Vagina (tissue), 2 donors: ENCODE measurements around the gene XK. TPM values are rescaled to one million over a fixed set of nuclear protein-coding genes. Genes with fewer than 3 reads are reported as not detected.

ENCODE experiments used
- DNase-seq, 2 donors: peaks; one replicate each; pipeline ENCODE4 v3.0.0-alpha.2; 2017; ENCODE audit errors: extremely low spot score in 2 of 2
- H3K27ac ChIP-seq: fragments of 200-600 bp; sonication (generic); one replicate; pipeline ENCODE4 v1.5.1; 2019
- H3K27me3 ChIP-seq: fragments of 200-600 bp; sonication (generic); one replicate; pipeline ENCODE4 v1.5.1; 2019
- H3K36me3 ChIP-seq, 2 donors: fragments of 200-600 bp; sonication (generic); one replicate each; pipeline ENCODE4 v1.5.1; 2017 to 2019
- H3K4me1 ChIP-seq: fragments of 200-600 bp; sonication (generic); one replicate; pipeline ENCODE4 v1.5.1; 2019
- H3K4me3 ChIP-seq, 2 donors: fragments of 200-600 bp; sonication (generic); 1 replicate in 1 of 2; 2 replicates in 1 of 2; pipeline ENCODE4 v1.5.1; 2016 to 2019
- H3K9me3 ChIP-seq: fragments of 200-600 bp; sonication (generic); one replicate; pipeline ENCODE4 v1.5.1; 2019
- POLR2A ChIP-seq, 2 donors: fragments of 450-650 bp; IDR thresholded peaks; one replicate each; pipeline ENCODE4 v1.6.1; 2017; ENCODE audit warnings: antibody characterized with exemption in 2 of 2, mild to moderate bottlenecking in 2 of 2, moderate library complexity in 2 of 2
- POLR2AphosphoS5 ChIP-seq, 2 donors: sonication (generic); formaldehyde crosslinking; IDR thresholded peaks; one replicate each; pipeline ENCODE4 v1.9.0; 2017; ENCODE audit warnings: antibody characterized with exemption in 2 of 2, mild to moderate bottlenecking in 2 of 2, low read depth in 1 of 2; ENCODE audit not compliant: insufficient read depth in 1 of 2
- intact Hi-C: fragments of 100-400 bp; cut with DNase I; formaldehyde crosslinking; loops from one replicate; pipeline ENCODE4 v1.15.1; 2023
- total RNA-seq: library from RNA; depleted of rRNA; stranded (reverse); fragments of >200 nt; gene quantifications from one replicate; pipeline ENCODE4 v1.2.3, GENCODE V29; 2016
- TF ChIP-seq, protein P1 (sequence below), 3 experiments: fragments of 450-650 bp in 2 of 3; fragments of 200-600 bp in 1 of 3; sonication (generic) in 1 of 3; IDR thresholded peaks; one replicate each; pipeline ENCODE4 v1.5.1; 2017 to 2019; ENCODE audit warnings: antibody characterized with exemption in 3 of 3, mild to moderate bottlenecking in 2 of 3, moderate library complexity in 2 of 3

Gene XK
- total RNA-seq, 1 donor from 2014 or later: 2.0 TPM

DNA sequence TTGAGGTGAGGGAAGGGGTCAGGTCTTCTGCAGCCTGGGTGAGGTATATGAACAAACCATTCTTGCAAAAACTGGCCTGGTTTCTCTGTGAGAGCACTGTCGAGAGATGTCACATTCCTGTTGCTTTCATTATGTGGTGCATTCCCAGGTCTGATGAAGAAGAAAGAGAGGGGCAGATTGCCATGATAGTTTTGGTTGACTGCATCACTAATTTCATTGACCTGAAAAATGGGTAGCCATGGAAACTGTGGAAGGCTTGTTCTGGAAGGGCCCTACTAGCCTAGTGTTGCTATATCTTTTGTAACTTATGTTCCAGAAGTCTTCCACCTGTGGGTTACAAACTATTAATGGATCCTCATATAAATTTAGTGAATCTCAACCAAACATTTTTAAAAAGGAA is 61.4 kb downstream of the XK start:
- Histone ChIP-seq H3K27me3 (no peaks in the 10 kb centered on the region), H3K27ac (no peak overlapping the region), H3K9me3 (no peaks in the 10 kb centered on the region), H3K4me3 (no peak overlapping the region), H3K36me3 (no peaks in the 10 kb centered on the region), H3K4me1 (no peaks in the 10 kb centered on the region)
- intact Hi-C loops: no loop called here
- no peak for TF ChIP-seq POLR2A (IDR thresholded peaks at IDR 0.05)
- TF ChIP-seq, protein P1, sequence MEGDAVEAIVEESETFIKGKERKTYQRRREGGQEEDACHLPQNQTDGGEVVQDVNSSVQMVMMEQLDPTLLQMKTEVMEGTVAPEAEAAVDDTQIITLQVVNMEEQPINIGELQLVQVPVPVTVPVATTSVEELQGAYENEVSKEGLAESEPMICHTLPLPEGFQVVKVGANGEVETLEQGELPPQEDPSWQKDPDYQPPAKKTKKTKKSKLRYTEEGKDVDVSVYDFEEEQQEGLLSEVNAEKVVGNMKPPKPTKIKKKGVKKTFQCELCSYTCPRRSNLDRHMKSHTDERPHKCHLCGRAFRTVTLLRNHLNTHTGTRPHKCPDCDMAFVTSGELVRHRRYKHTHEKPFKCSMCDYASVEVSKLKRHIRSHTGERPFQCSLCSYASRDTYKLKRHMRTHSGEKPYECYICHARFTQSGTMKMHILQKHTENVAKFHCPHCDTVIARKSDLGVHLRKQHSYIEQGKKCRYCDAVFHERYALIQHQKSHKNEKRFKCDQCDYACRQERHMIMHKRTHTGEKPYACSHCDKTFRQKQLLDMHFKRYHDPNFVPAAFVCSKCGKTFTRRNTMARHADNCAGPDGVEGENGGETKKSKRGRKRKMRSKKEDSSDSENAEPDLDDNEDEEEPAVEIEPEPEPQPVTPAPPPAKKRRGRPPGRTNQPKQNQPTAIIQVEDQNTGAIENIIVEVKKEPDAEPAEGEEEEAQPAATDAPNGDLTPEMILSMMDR (IDR thresholded peaks at IDR 0.05): no peak
- no peak for TF ChIP-seq POLR2AphosphoS5 (IDR thresholded peaks at IDR 0.05; ENCODE audit: insufficient read depth in 1 of 2, low read depth in 1 of 2)
- DNase-seq: no peak

DNA sequence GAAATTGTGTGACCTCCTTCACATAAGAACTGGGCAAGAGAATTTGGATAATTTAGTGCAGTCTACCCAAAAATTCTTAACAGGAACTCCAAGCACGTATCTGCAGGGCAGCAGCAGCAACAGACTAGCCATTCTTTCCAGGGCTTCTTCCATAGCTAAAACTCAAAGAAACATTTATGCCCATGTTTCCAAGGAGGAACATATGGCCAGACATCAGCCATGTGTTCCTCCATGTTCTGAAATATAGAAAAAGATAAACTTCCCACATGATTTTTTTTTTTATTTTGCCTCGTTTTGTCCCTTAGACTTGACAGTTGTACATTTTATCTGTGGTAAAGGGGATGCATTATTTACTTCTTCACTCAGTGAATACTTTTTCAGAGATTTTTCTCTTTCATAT is 66.7 kb downstream of the XK start:
- no peak for TF ChIP-seq POLR2AphosphoS5 (IDR thresholded peaks at IDR 0.05; ENCODE audit: insufficient read depth in 1 of 2, low read depth in 1 of 2)
- TF ChIP-seq POLR2A (IDR thresholded peaks at IDR 0.05): no peak
- TF ChIP-seq, protein P1 (IDR thresholded peaks at IDR 0.05): no peak
- Histone ChIP-seq H3K27me3 (no peaks in the 10 kb centered on the region), H3K9me3 (no peaks in the 10 kb centered on the region), H3K27ac (no peak overlapping the region), H3K4me3 (no peak overlapping the region), H3K4me1 (no peaks in the 10 kb centered on the region), H3K36me3 (no peaks in the 10 kb centered on the region)
- DNase-seq: no peak
- intact Hi-C loops: no loop called here

DNA sequence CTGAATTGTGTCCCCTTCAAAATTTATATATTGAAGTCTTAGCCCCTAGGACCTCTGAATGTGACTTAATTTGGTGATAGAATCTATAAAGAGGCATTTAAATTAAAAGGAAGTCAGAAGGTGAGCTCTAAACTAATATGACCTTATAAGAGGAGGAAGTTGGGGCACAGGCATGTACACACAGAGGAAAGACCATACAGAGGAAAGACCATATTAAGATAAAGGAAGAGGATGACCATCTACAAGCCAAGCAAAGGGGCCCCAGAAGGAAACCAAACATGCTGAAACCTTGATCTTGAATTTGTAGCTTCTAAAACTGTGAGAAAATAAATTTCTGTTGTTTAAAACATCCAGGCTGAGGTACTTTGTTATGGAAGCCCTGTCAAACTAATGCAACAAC is 67.3 kb downstream of the XK start:
- intact Hi-C loops: no loop called here
- Histone ChIP-seq H3K27me3 (no peaks in the 10 kb centered on the region), H3K4me1 (no peaks in the 10 kb centered on the region), H3K27ac (no peak overlapping the region), H3K9me3 (no peaks in the 10 kb centered on the region), H3K4me3 (no peak overlapping the region), H3K36me3 (no peaks in the 10 kb centered on the region)
- no peak for DNase-seq
- TF ChIP-seq POLR2A (IDR thresholded peaks at IDR 0.05) (no peak), POLR2AphosphoS5 (IDR thresholded peaks at IDR 0.05; ENCODE audit: insufficient read depth in 1 of 2, low read depth in 1 of 2) (no peak)
- TF ChIP-seq, protein P1 (IDR thresholded peaks at IDR 0.05): no peak

DNA sequence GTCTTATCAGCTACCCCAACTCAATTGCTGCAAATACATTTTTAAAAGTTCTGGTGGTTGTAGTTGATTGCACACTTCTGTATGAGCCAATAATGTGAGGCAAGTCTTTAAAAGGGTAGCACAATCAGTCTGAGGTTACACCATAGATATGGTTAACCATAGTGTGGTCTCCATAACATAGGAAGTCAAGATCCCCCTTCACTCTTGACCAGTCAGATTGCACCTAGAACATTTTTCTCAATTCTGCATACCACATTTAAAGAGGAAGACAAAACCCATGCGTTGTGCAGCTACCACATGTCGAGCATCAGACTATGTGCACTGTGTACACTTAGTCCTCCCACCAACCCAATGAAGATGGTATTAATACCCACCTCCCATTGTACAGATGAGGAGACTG is 67.8 kb downstream of the XK start:
- H3K9me3 ChIP-seq: no peaks in the 10 kb centered on the region

DNA sequence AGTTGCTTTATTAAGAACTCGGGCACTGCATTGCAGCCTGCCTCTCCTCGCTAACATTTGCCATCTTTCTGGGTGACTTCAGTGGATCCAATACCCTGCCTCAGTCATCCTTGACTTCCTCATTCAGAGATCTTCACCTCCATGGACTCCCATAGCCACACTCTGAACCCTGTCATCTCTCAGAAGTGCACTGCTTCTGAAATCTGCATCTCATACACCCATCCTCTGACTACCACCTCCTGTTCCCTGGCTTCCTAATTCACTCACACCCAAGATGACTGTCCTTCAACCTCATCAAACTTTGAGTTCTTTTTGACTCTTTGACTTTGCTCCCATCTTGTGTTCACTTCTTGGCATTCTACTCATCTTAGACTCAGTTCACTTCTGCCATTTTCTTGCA is 68.9 kb downstream of the XK start:
- Histone ChIP-seq H3K4me3 (no peak overlapping the region), H3K27ac (no peak overlapping the region), H3K36me3 (no peaks in the 10 kb centered on the region), H3K4me1 (no peaks in the 10 kb centered on the region), H3K27me3 (no peaks in the 10 kb centered on the region), H3K9me3 (no peaks in the 10 kb centered on the region)
- no peak for DNase-seq
- TF ChIP-seq POLR2A (IDR thresholded peaks at IDR 0.05): no peak
- TF ChIP-seq, protein P1 (IDR thresholded peaks at IDR 0.05): no peak
- no peak for TF ChIP-seq POLR2AphosphoS5 (IDR thresholded peaks at IDR 0.05; ENCODE audit: insufficient read depth in 1 of 2, low read depth in 1 of 2)
- intact Hi-C loops: no loop called here

More for the DNA sequence above, 67.8 kb downstream of the XK start:
- H3K4me1 ChIP-seq: no peaks in the 10 kb centered on the region
- H3K36me3 ChIP-seq: no peaks in the 10 kb centered on the region
- no peaks in the 10 kb centered on the region for H3K27me3 ChIP-seq
- H3K27ac ChIP-seq: no peak overlapping the region
- intact Hi-C loops: no loop called here
- H3K4me3 ChIP-seq: no peak overlapping the region
- no peak for DNase-seq
- TF ChIP-seq, protein P1 (IDR thresholded peaks at IDR 0.05): no peak
- no peak for TF ChIP-seq POLR2AphosphoS5 (IDR thresholded peaks at IDR 0.05; ENCODE audit: insufficient read depth in 1 of 2, low read depth in 1 of 2)
- TF ChIP-seq POLR2A (IDR thresholded peaks at IDR 0.05): no peak
